HG03565 (cell line): Measurements from ENCODE around the gene TRMT44.

Source experiments
- ATAC-seq: cut with Tn5 transposase; IDR thresholded peaks from one replicate; pipeline ENCODE4 v1.9.1; 2021; ENCODE audit warnings: mild to moderate bottlenecking, moderate library complexity; ENCODE audit not compliant: unreplicated experiment

TRMT44 gene, protein sequence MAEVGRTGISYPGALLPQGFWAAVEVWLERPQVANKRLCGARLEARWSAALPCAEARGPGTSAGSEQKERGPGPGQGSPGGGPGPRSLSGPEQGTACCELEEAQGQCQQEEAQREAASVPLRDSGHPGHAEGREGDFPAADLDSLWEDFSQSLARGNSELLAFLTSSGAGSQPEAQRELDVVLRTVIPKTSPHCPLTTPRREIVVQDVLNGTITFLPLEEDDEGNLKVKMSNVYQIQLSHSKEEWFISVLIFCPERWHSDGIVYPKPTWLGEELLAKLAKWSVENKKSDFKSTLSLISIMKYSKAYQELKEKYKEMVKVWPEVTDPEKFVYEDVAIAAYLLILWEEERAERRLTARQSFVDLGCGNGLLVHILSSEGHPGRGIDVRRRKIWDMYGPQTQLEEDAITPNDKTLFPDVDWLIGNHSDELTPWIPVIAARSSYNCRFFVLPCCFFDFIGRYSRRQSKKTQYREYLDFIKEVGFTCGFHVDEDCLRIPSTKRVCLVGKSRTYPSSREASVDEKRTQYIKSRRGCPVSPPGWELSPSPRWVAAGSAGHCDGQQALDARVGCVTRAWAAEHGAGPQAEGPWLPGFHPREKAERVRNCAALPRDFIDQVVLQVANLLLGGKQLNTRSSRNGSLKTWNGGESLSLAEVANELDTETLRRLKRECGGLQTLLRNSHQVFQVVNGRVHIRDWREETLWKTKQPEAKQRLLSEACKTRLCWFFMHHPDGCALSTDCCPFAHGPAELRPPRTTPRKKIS

DNA sequence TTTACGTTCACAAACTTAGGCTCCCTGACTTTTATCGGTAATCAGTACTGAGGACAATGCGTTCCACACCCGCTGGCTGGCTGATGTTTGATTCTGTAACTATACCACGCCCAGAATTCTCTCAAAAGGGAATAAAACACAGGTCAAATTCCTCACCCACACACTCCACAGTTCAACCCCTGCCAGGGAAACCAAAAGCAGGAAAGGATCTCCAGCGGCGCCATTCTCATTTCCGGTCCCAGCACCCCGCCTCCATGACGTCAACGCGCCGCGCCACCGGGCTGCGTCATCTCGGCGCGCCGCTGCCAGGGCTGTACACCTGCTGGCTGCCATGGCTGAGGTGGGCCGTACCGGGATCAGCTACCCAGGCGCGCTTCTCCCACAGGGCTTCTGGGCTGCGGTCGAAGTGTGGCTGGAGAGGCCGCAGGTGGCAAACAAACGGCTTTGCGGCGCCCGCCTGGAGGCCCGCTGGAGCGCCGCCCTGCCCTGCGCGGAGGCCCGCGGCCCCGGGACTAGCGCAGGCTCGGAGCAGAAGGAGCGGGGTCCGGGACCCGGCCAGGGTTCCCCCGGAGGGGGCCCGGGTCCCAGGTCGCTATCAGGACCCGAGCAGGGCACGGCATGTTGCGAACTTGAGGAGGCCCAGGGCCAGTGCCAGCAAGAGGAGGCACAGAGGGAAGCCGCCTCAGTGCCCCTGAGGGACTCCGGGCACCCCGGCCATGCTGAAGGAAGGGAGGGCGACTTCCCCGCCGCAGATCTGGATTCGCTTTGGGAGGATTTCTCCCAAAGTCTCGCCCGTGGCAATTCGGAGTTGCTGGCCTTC is at the start of gene TRMT44, which contains the start of gene ACOX3:
TRMT44 (plus strand) TSS at position 286 of the 820 bp plus-strand sequence; CDS start at position 332, 46 bp downstream.
ACOX3 (minus strand) TSS at position 232 of the 820 bp plus-strand sequence. CDS start 24,202 bp downstream, outside the sequence.
- peak; percentile 76 for ATAC-seq

DNA sequence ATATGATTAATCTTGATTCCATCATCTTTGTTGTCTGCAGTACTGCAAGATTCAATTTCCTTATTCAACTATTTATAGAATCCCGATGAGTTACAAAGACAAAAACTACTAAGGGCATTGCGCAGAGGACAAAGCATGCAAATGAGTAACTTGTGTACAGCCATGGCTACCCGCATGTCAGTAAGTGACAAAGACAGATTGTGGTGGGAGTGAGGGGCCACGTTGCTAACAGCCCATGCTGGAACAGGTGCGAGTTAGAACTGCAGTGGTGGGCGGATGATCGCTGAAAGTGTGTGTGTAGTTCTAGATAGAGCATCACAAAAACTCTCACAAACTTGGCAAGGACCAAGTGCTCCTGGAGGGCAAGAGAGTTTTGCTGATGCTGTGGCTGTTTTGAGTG is 49.5 kb upstream of the TRMT44 start:
- ATAC-seq: no peak

DNA sequence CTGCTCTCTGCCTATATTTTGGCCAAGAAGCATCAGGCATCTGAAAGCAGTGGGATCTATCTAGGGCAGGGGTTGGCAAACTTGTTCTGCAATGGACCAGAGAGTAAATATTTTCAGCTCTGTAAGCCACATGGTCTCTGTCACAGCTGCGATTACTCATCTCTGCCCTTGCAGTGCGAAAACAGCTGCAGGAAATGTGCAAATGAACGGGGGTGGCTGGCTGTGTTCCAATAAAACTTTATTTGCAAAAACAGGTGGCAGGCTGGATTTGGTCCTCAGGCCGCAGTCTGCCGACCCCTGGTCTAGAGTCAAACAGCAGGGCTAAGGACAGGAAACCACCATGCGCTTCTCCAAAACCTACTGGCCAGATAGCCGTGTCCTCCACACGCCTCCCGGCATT is 48.6 kb upstream of the TRMT44 start:
- ATAC-seq: peak; percentile 84

GRCh38 chr4:8392591-8393190 is 47.9 kb upstream of the TRMT44 start:
- ATAC-seq: no peak

GRCh38 chr4:8393593-8394038 is 47.0 kb upstream of the TRMT44 start:
- no peak for ATAC-seq

DNA sequence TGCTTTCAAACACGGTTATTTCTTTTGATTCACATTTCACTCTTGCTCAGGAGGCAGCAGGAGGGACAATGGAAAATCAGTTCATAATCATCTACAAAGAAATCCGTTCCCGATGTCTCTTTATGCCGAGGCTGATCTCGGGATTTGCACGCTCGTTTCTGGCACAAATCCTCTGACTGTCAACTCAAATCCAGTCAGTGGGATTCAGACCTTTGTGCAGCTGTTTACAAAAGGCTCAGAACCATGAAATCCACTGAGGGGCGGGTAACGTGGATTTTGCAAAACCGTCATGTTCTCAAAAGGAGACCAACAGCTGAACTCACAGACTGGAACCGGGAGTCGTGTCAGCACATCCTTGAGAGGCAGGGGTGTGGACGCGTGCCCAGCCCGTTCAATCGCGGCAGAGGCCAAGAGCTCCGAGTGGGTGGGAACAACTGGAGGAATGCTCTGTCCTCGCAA is 46.5 kb upstream of the TRMT44 start:
- no peak for ATAC-seq

DNA sequence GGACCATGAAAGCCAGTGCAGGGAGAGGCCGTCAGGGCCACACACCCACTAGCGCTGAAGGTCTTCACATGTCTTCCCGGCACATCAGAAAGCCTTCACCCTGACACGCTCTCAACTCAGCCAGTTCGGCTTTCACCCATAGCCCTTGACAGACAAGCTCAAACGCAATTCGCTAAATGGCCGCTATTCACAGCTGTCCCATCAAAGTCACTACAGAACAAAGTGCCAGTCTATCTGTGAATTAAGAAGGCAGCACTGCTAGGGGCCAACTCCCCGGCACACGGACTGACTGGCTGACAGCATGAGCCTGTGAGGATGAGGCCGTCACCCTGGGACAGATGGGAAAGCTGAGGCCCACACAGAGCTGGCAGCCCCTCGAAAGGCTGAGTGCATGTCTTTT is 45.8 kb upstream of the TRMT44 start:
- ATAC-seq: no peak

DNA sequence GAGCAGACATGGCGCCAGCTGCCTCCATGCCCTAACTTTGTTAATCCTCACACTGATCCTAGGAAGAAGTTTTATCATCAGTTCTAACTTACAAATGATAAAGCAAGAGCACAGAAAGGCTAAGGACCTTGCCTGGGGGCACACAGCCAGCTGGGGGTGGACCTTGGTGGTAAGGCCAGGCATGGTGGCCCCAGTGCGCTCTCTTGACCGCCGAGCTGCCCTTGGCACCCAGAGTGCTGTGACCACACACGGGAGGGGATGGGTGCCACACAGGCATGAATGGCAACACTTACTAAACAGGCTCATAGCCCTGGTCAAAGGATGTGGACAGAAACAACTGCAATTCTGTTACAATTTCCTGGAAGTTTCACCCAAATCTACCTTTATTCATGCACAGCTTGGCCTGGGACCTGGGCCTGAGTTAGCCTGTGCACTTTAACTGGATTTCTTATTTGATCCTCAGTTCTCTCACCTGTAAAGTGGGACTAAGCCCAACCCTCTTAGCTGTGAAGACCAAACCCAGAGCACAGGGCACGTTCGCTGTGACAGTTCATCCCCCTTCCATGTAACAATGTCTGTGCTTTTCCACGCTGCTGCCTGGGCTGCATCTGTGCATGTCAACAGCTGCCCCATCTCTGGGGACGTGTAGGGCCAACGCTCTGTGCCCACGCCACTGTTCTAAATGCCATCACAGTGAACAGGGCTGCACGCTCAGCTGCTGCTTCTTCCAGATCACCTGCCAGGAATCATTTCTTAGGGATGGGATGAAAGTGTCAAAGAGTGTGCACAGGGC is 44.9 kb upstream of the TRMT44 start:
- no peak for ATAC-seq

DNA sequence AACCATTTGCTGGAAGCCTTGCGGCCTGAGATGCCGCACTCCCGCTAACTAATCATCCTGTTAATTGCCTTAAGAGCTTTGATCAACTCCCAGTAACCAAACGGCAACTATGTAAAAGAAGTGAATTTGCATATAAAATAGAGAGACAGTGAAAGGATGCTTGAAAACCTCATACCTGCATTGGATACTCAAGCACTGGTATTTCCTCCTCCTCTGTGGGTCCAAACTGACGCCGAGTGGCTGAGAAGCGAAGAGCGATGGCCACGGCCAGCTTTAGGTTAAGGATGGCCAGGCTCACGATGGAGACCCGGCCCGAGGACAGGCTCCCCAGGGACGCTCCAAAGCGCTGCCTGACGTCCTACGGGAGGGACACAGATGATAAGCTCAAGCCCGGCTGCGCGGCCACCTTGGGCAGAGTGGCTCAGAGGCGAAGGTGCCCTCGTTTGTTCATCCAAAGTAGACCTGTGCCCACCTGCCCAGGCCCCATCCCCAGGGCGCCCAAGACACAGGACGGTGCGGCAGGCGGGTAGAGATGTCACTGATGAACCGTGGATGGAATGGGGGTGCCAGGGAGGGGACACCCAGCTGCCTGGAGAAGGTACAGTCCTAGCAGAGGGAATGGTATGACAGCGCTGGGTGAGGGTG is 43.7 kb upstream of the TRMT44 start:
- no peak for ATAC-seq

DNA sequence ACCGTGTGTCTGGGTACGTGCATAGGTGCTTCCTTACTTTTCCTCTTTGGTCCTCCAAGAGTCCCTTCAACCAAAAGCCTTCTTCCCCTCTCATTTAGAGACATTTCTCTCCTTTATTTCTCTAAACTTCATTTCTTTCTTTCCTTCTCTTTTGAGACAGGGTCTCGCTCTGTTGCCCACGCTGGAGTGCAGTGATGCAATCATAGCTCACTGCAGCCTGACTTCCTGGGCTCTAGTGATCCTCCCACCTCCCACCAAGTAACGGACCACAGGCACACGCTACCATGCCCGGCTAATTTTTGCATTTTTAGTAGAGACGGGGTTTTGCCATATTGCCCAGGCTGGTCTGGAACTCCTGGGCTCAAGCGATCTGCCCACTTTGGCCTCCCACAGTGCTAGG is 42.2 kb upstream of the TRMT44 start:
- ATAC-seq: no peak

DNA sequence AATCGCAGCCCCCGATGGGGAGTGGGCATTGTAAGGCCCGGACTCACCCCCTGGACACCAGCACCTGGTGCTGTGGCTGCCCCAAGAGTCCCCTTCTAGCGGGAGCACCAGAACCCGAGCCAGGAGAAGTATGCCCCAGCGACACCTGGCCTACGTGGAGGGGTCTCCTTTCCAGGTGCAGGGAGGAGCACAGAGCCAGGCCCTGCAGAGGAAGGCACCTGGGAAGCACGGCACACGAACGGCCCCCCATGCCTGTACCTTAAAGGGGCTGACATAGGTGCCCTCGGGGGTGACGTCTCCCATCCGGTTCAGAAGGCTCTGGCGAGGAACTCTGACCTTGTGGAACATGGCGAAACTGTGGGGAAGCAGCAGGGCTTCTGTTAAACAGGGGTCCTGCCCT is 41.3 kb upstream of the TRMT44 start:
- no peak for ATAC-seq

- ATAC-seq: no peak
These were observed 39.8 kb upstream of the TRMT44 start for GRCh38 chr4:8400632-8401325.

GRCh38 chr4:8401665-8402064 is 38.9 kb upstream of the TRMT44 start:
- no peak for ATAC-seq

- no peak for ATAC-seq
These were observed 38.4 kb upstream of the TRMT44 start for GRCh38 chr4:8402181-8402597.

GRCh38 chr4:8402640-8403039 is 37.9 kb upstream of the TRMT44 start:
- no peak for ATAC-seq

DNA sequence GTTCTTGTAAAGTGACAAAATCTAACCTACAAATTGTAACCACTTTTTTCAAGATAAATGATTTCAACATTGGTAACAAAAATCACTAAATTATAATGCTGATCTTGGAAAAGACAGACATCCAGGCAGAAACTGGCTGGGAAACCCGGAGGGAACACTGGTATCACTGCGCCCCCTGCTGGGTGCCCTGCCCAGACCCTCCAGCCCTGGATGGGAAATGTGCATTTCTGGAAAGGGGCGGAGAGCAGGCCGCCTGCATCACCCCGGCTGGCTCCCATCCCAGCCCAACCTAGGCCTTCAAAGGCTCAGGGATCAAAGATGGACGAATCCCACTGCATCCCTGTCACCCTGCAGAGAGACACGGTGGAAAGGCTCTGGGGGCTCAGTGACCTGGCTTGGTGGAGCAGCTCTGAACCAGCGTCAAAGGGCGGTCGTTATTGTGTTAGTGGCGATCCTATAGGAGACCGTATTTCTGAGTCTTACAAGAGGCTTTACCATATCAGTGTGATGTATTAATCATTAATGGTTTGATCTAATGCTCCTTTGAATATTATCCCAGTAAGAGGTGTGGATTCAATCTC is 37.3 kb upstream of the TRMT44 start:
- no peak for ATAC-seq

GRCh38 chr4:8403976-8404375 is 36.6 kb upstream of the TRMT44 start:
- ATAC-seq: no peak

DNA sequence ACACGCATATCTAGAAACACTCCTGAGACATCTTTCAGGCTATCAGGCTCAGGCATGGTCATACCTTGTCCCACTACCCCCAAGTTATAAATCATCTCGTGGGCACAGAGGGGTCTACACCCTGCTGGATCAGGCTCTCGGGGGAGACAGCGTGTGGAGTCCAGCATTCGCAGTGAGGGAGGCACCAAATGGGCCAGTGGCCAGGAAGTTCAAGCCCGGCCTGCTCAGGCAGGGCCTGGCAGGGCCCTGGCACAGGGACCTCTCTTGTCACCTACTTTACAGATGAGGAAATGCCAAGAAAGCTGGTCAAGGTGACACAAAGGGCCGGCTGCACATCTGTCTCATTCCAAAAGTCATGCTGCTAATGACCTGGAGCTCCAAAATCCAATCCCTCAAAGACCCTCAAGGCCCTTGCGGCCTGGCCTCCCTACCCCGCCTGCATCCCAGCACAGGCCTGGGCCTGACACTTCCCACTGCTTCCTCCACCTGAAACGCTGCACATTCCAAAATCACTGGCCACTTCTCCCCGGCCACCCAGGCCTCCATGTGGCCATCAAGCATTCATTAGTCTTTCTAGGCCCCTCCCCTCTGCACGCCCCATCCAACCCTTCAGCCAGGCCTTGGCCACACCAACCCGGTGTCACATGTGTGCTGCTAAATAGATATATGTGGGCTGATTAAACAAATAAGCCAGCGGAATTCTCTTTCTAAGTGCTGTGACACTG is 35.6 kb upstream of the TRMT44 start:
- ATAC-seq: no peak
